Measurements from ENCODE around the gene ZNF592.
"Not testable (repeated sequence)": the region's sequence is repeated elsewhere in the genome, so short reads cannot be mapped to it uniquely, and the experiment has no call there.

The ZNF592 gene

GRCh38 chr15:84752700-84753099 lies 4.3 kb downstream of the ZNF592 start:
- Histone ChIP-seq H2AFZ (ENCODE audit: low read depth, low read length) (no peak overlapping the region), H3K9me3 (ENCODE audit: low read length) (no peaks in the 10 kb centered on the region), H3K27me3 (ENCODE audit: insufficient read depth, low read length) (no peaks in the 10 kb centered on the region), H3K4me1 (ENCODE audit: insufficient read depth, low read length) (peaks cover 7% of the 10 kb centered on the region), H3K4me3 (ENCODE audit: low read length) (no peak overlapping the region), H3K36me3 (ENCODE audit: insufficient read depth, low read length) (no peaks in the 10 kb centered on the region)

DNA sequence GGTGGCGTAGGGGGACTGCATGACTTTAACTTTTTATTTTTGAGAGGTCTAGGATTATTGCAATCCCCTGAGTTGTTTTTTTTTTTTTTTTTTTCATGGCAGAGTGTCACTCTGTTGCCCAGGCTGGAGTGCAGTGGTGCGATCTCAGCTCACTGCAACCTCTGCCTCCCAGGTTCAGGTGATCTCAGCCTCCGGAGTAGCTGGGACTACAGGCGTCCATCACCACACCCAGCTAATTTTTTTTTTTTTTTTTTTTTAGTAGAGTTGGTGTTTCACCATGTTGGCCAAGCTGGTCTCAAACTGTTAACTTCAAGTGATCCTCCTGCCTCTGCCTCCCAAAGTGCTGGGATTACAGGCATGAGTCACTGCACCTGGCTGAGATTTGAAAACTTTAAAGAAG lies 6.5 kb downstream of the ZNF592 start:
- H3K27me3 ChIP-seq (ENCODE audit: insufficient read depth, low read length); H3K9me3 ChIP-seq (ENCODE audit: low read length); H3K4me1 ChIP-seq (ENCODE audit: insufficient read depth, low read length); H2AFZ ChIP-seq (ENCODE audit: low read depth, low read length); H3K36me3 ChIP-seq (ENCODE audit: insufficient read depth, low read length); H3K4me3 ChIP-seq (ENCODE audit: low read length): not testable (repeated sequence)

DNA sequence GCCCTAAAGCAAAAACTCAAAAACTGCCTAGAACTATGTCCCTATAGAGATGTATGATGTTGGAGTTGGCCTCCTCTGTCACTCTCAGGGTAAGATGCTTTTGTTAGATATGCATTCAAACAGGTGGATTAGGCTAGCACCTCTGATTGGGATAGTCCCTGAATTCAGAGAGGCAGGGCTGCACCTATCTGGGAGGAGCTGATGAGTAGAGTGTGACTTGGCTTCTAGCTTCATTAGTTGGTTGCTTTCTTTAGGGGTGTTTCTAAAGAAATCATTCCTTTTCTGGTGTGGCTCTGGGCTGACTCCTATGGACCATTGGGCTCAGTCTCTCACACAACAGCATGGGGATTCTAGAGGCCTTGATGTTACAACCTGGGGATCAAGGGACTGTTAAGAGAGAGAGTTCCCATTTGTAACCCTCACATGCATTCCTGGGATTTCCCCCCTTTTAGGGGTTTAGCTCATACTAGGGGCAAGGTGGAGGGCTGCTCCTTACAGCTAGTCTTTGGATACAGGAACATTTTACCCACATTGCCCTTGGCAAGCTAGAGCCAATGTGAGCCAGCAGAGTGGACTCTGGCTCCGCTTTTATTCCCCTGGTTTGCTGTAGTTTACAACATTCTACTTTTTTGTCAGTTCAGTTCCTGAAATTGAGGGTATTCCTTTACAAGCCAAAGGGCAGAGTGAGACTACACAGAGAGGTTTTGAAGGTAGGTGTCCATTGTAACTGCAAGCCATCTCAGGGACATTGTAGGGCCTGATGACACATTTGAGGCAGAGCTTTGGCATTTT lies 7.5 kb downstream of the ZNF592 start:
- Histone ChIP-seq H3K9me3 (ENCODE audit: low read length) (no peaks in the 10 kb centered on the region), H3K27me3 (ENCODE audit: insufficient read depth, low read length) (no peaks in the 10 kb centered on the region), H3K4me3 (ENCODE audit: low read length) (no peak overlapping the region), H3K36me3 (ENCODE audit: insufficient read depth, low read length) (no peaks in the 10 kb centered on the region), H2AFZ (ENCODE audit: low read depth, low read length) (no peak overlapping the region), H3K4me1 (ENCODE audit: insufficient read depth, low read length) (no peaks in the 10 kb centered on the region)

GRCh38 chr15:84759018-84759417 lies 10.6 kb downstream of the ZNF592 start:
- H2AFZ ChIP-seq (ENCODE audit: low read depth, low read length): no peak overlapping the region
- H3K9me3 ChIP-seq (ENCODE audit: low read length): no peaks in the 10 kb centered on the region
- no peak overlapping the region for H3K4me3 ChIP-seq (ENCODE audit: low read length)
- H3K4me1 ChIP-seq (ENCODE audit: insufficient read depth, low read length): no peaks in the 10 kb centered on the region
- no peaks in the 10 kb centered on the region for H3K27me3 ChIP-seq (ENCODE audit: insufficient read depth, low read length)
- no peaks in the 10 kb centered on the region for H3K36me3 ChIP-seq (ENCODE audit: insufficient read depth, low read length)

DNA sequence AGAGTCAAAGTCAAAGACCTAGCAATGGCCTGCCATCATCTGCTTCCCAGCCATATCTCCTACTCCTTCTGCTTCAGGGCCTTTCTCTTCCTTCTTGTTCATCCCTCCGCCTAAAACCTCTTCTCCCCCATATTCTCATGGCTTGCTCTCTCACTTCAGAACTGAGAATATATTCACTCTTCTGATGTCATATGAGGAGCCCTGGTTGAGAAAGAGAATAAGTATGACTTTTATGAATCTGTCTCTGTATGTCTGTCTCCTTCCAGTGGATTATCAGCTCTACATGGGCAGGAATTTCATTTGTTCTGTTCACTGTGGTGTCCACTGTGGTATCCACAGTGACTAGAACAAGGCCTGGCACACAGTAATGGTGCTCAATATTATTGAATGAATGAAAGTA lies 11.8 kb downstream of the ZNF592 start:
- no peaks in the 10 kb centered on the region for H3K4me1 ChIP-seq (ENCODE audit: insufficient read depth, low read length)
- H3K4me3 ChIP-seq (ENCODE audit: low read length): no peak overlapping the region
- H3K27me3 ChIP-seq (ENCODE audit: insufficient read depth, low read length): no peaks in the 10 kb centered on the region
- peaks cover 7% of the 10 kb centered on the region for H3K36me3 ChIP-seq (ENCODE audit: insufficient read depth, low read length)
- H3K9me3 ChIP-seq (ENCODE audit: low read length): no peaks in the 10 kb centered on the region
- no peak overlapping the region for H2AFZ ChIP-seq (ENCODE audit: low read depth, low read length)

GRCh38 chr15:84761607-84762131 lies 13.3 kb downstream of the ZNF592 start:
- Histone ChIP-seq H3K4me1 (ENCODE audit: insufficient read depth, low read length) (no peaks in the 10 kb centered on the region), H3K4me3 (ENCODE audit: low read length) (no peak overlapping the region), H3K27me3 (ENCODE audit: insufficient read depth, low read length) (no peaks in the 10 kb centered on the region), H3K36me3 (ENCODE audit: insufficient read depth, low read length) (peaks cover 19% of the 10 kb centered on the region), H2AFZ (ENCODE audit: low read depth, low read length) (no peak overlapping the region), H3K9me3 (ENCODE audit: low read length) (no peaks in the 10 kb centered on the region)

GRCh38 chr15:84762840-84763572 lies 14.6 kb downstream of the ZNF592 start:
- no peak overlapping the region for H3K4me3 ChIP-seq (ENCODE audit: low read length)
- H3K27me3 ChIP-seq (ENCODE audit: insufficient read depth, low read length): no peaks in the 10 kb centered on the region
- H3K36me3 ChIP-seq (ENCODE audit: insufficient read depth, low read length): peaks cover 30% of the 10 kb centered on the region
- no peaks in the 10 kb centered on the region for H3K4me1 ChIP-seq (ENCODE audit: insufficient read depth, low read length)
- H3K9me3 ChIP-seq (ENCODE audit: low read length): no peaks in the 10 kb centered on the region
- H2AFZ ChIP-seq (ENCODE audit: low read depth, low read length): no peak overlapping the region

DNA sequence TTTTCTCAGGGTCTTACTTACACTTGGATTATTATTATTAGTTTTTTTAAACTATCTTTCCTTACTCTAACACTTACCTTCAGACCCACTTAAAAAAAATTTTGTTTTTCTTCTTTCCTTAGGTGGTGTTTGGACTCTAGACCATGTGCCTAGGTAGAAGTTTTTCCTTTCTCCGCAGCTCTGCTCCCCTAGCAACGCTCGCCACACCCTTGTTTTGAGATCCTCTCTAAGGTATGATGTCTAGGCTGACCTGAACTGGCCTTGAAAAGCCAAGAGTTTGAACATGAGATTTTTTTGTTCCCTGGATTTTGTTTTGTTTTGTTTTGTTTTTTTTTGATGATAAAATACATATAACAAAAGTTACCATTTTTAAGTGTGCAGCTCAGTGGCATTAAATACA lies 16.2 kb downstream of the ZNF592 start:
- Histone ChIP-seq H3K27me3 (ENCODE audit: insufficient read depth, low read length) (no peaks in the 10 kb centered on the region), H3K9me3 (ENCODE audit: low read length) (no peaks in the 10 kb centered on the region), H3K36me3 (ENCODE audit: insufficient read depth, low read length) (peaks cover 37% of the 10 kb centered on the region), H2AFZ (ENCODE audit: low read depth, low read length) (no peak overlapping the region), H3K4me1 (ENCODE audit: insufficient read depth, low read length) (no peaks in the 10 kb centered on the region), H3K4me3 (ENCODE audit: low read length) (no peak overlapping the region)

DNA sequence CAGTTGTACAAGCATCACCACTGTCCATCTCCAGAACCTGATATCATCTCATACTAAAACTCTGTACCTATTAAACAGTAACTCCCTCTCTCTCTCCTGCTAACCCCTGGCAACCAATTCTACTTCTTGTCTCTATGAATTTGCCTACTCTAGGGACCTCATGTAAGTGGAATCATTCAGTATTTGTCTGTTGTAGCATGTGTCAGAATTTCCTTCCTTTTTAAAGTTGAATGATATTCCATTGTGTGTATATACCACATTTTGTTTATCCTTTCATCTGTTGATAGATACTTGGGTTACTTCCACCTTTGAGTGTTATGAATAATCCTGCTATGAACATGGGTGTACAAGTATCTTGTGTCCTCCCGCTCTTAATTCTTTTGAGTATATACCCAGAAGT lies 16.6 kb downstream of the ZNF592 start:
- no peaks in the 10 kb centered on the region for H3K9me3 ChIP-seq (ENCODE audit: low read length)
- H2AFZ ChIP-seq (ENCODE audit: low read depth, low read length): no peak overlapping the region
- H3K36me3 ChIP-seq (ENCODE audit: insufficient read depth, low read length): peaks cover 37% of the 10 kb centered on the region
- H3K4me1 ChIP-seq (ENCODE audit: insufficient read depth, low read length): no peaks in the 10 kb centered on the region
- no peak overlapping the region for H3K4me3 ChIP-seq (ENCODE audit: low read length)
- H3K27me3 ChIP-seq (ENCODE audit: insufficient read depth, low read length): no peaks in the 10 kb centered on the region

- Histone ChIP-seq H2AFZ (ENCODE audit: low read depth, low read length) (no peak overlapping the region), H3K27me3 (ENCODE audit: insufficient read depth, low read length) (no peaks in the 10 kb centered on the region), H3K4me3 (ENCODE audit: low read length) (no peak overlapping the region)
Measured at GRCh38 chr15:84765675-84766074, 17.3 kb downstream of the ZNF592 start.

DNA sequence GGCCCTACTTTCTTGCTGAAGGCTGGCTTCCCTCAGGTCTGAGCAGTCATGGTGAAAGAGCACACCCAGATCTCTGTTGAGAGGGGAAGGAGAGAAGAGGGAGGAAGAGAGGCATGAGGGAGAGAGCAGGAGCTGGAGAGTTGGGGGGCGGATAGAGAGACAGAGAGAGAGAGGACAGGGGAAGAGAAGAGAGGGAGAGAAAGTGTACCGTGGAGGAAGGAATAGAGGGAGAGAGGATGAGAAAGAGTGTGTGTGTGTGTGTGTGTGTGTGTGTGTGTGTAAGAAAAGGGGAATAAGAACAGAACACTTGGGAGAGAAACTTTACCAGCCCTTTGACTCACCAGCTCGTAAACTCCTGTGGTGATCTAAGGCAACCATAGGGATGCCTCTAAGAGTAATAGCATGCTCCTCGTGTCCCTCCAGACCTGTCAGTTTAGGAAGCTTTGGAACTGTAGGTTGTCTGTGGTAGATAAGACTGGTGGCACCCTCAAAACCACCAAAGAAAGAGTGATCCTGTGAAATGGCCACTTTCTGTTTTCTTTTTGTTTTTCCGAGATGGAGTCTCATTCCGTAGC lies 18.2 kb downstream of the ZNF592 start:
- peaks cover 37% of the 10 kb centered on the region for H3K36me3 ChIP-seq (ENCODE audit: insufficient read depth, low read length)
- H3K27me3 ChIP-seq (ENCODE audit: insufficient read depth, low read length): no peaks in the 10 kb centered on the region
- no peak overlapping the region for H3K4me3 ChIP-seq (ENCODE audit: low read length)
- H3K4me1 ChIP-seq (ENCODE audit: insufficient read depth, low read length): no peaks in the 10 kb centered on the region
- H3K9me3 ChIP-seq (ENCODE audit: low read length): no peaks in the 10 kb centered on the region
- H2AFZ ChIP-seq (ENCODE audit: low read depth, low read length): no peak overlapping the region

More at GRCh38 chr15:84765675-84766074, 17.3 kb downstream of the ZNF592 start:
- peaks cover 37% of the 10 kb centered on the region for H3K36me3 ChIP-seq (ENCODE audit: insufficient read depth, low read length)
- no peaks in the 10 kb centered on the region for H3K4me1 ChIP-seq (ENCODE audit: insufficient read depth, low read length)
- H3K9me3 ChIP-seq (ENCODE audit: low read length): no peaks in the 10 kb centered on the region

DNA sequence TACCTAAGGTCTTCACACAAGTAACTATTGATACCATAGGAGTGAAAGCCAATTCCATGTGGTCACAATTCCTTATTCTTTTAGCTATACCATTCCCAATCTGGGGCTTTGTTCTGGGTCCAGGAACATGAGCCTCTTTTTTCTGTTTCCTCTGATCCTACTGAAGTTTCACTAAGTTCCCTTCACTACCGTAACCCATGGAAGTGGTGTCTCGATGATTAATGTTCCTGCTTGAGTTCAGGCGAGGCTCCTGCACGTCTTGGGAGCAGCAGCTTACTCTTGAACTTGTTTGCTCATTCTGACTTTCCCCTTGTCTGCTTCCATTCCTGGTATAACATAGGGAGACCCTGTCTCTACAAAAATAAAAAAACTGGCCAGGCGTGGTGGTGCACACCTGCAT lies 23.6 kb downstream of the ZNF592 start:
- Histone ChIP-seq H3K4me3 (ENCODE audit: low read length) (no peak overlapping the region), H3K36me3 (ENCODE audit: insufficient read depth, low read length) (peaks cover 32% of the 10 kb centered on the region), H2AFZ (ENCODE audit: low read depth, low read length) (no peak overlapping the region), H3K27me3 (ENCODE audit: insufficient read depth, low read length) (no peaks in the 10 kb centered on the region), H3K4me1 (ENCODE audit: insufficient read depth, low read length) (no peaks in the 10 kb centered on the region), H3K9me3 (ENCODE audit: low read length) (peaks cover 6% of the 10 kb centered on the region)

DNA sequence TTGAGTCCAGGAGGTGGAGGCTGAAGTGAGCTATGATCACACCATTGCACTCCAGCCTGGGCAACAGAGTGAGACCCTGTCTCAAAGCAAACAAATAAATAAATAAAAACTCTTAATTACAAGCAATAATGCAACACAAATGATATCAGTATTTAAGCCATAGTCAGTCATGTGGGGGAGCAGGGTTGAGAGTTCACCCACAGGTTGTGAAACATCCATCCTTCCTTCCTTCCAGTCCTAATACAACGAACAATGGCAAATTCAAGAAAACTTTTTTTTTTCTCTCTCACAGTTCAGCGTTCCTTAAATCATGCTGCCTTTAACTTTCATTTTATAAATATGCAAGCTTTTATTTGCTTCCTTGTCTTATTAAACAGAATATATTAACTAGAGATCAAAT lies 24.1 kb downstream of the ZNF592 start:
- Histone ChIP-seq H3K4me3 (ENCODE audit: low read length) (no peak overlapping the region), H3K9me3 (ENCODE audit: low read length) (peaks cover 6% of the 10 kb centered on the region), H2AFZ (ENCODE audit: low read depth, low read length) (no peak overlapping the region), H3K4me1 (ENCODE audit: insufficient read depth, low read length) (no peaks in the 10 kb centered on the region), H3K36me3 (ENCODE audit: insufficient read depth, low read length) (peaks cover 27% of the 10 kb centered on the region), H3K27me3 (ENCODE audit: insufficient read depth, low read length) (no peaks in the 10 kb centered on the region)
